ENCODE data around the gene EXOC3L4.

DNA sequence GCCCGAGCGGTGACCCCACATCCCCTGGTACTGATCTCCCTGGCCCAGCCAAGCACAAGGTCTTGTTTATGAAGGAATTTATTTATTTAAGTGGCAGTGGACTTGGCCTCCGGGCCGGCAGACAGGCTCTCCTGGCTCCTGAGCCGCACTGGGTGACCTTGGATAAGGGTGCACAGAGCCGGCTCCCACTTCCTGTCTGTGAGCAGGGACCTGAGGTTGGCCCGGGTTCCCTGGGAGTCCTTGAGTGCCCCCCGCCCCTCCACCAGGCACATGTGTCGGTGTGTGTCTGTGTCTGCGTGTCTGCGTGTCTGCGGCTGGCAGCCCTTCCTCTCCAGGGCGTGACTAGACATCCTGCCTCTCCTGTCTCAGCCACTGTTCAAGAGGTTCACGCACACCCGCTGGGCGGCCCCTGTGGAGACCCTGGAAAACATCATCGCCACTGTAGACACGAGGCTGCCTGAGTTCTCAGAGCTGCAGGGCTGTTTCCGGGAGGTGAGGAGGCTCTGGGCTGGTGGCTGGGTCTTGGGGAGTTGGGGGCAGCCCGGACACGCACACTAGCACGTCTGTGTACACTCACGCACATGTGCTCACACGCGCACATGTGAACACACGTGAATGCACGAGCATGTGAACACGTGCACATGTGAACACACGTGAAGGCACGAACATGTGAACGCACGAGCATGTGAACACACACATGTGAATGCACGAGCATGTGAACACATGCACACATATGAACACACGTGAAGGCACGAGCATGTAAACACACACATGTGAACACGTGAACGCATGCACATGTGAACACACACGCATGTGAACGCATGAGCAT, 38.1 kb downstream of the EXOC3L4 start:
- no peak for TF ChIP-seq GABPA (IDR thresholded peaks at IDR 0.05; ENCODE audit: low read depth)
- TF ChIP-seq, protein P1, sequence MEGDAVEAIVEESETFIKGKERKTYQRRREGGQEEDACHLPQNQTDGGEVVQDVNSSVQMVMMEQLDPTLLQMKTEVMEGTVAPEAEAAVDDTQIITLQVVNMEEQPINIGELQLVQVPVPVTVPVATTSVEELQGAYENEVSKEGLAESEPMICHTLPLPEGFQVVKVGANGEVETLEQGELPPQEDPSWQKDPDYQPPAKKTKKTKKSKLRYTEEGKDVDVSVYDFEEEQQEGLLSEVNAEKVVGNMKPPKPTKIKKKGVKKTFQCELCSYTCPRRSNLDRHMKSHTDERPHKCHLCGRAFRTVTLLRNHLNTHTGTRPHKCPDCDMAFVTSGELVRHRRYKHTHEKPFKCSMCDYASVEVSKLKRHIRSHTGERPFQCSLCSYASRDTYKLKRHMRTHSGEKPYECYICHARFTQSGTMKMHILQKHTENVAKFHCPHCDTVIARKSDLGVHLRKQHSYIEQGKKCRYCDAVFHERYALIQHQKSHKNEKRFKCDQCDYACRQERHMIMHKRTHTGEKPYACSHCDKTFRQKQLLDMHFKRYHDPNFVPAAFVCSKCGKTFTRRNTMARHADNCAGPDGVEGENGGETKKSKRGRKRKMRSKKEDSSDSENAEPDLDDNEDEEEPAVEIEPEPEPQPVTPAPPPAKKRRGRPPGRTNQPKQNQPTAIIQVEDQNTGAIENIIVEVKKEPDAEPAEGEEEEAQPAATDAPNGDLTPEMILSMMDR (IDR thresholded peaks at IDR 0.05; ENCODE audit: insufficient read depth, low read length), result no peak

All from HL-60 (cell line).